Activated CD4-positive, alpha-beta T cell treated with anti-CD3 and anti-CD28 coated beads for 48 hours (primary cell): ENCODE results near the gene SS18L1.

Experiments used
- DNase-seq: peaks from one replicate; pipeline ENCODE4 v3.0.0-alpha.2; 2020

SS18L1 gene

DNA sequence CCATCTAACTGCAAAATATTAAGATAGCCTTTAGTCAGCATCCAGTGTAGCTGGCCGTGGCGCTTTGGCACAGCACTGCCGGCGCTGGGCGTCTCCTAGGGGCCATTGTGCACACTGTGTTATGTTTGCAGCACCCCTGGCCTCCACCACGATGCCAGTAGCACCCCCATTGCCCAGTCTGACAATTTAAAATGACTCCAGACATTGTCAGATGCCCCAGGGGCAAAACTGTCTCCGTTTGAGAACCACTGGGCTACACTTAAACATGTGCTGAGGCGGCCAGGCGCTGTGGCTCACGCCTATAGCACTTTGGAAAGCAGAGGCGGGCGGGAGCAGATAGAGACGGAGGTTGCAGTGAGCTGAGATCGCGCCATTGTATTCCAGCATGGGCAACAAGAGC, 33.3 kb downstream of the SS18L1 start:
- DNase-seq: no peak

DNA sequence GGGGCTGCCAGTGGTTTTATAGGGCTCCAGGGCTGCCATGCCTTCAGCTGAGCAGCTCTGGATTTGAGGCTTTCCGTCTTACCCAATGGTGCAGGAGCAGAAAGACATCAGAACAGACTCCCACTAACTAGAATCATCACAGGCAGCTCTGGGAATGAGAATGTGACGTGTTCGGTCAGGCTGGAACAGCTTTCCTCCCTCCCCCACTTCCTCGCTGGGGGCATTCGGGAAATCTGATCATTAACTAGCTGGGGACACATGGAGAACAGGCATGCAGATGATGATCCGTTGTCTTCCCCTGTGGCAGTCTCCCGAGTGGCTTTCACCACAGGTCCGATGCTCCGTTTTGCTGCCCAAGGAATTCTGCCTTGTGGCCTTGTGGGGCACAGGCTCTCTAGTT, 33.7 kb downstream of the SS18L1 start:
- no peak for DNase-seq

DNA sequence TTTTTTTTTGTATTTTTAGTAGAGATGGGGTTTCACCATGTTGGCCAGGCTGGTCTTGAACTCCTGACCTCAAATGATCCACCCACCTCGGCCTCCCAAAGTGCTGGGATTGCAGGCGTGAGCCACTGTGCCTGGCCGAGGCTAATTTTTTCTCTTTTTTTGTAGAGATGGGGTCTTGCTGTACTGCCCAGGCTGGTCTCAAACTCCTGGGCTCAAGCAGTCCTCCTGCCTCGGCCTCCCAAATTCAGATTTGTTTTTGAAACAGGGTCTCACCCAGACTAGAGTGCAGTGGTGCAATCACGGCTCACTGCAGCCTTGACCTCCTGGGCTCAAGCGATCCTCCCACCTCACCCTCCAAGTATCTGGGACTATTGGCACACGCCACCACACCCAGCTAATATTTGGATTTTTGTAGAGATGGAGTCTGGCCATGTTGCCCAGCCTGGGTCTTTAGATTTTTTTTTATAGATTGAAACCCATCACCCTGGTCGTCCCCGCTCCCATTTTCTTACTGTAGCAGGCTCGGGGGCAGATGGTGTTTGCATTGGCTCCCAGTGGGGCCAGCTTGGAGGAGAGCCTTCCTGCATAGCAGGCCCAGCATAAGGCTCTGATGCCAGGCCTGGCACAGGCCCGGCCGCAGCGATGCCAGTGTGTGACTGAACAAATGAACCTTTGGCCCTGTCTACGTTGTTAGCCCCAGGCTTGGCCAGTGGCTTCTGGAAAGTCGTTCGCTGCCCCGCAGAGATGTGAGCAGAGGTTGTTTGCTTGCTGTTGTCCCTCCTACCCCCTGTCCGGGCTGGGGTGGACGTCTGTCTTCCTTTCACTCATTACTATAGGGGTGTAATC, 35.0 kb downstream of the SS18L1 start:
- DNase-seq: no peak

DNA sequence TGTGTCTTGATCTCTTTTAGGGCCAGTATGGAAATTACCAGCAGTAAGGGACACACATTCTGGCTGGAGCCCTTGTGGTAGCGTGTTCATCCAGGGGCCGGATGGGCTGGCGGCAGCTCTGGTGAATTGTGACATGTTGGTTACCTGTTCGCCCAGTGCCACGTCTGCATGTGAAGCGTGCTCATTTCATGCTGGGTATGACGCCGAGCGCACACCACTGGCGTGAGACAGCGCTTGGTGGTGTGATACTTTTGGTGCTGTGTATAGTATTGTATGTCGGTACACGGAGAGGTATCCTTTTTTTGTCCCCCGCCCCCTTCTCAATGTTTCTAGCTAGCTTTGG, 35.6 kb downstream of the SS18L1 start:
- no peak for DNase-seq

DNA sequence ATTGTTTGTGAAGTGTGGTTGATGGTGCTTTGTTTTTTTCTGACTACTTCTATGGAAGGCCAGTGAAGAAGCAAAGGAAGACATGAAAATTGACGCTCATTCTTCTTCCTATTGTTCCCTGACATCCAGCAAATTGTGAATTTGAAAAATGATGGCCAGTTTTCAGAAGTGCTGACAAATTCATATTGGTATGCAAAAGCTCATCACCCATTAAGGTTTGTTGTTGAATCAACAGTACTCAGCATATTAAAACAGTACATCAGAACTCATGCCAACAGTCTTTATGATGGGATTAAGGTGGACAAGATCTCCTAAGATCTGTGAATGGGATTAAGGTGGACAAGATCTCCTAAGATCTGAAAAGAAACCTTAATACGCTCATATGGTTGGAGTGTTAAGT, 38.2 kb downstream of the SS18L1 start:
- DNase-seq: no peak

GRCh38 chr20:62182469-62183425, 39.2 kb downstream of the SS18L1 start, which contains the start of gene MTG2:
MTG2 (plus strand) TSS chr20:62183028; CDS start chr20:62193421, 10,393 bp downstream.
- DNase-seq: peak; percentile 96

DNA sequence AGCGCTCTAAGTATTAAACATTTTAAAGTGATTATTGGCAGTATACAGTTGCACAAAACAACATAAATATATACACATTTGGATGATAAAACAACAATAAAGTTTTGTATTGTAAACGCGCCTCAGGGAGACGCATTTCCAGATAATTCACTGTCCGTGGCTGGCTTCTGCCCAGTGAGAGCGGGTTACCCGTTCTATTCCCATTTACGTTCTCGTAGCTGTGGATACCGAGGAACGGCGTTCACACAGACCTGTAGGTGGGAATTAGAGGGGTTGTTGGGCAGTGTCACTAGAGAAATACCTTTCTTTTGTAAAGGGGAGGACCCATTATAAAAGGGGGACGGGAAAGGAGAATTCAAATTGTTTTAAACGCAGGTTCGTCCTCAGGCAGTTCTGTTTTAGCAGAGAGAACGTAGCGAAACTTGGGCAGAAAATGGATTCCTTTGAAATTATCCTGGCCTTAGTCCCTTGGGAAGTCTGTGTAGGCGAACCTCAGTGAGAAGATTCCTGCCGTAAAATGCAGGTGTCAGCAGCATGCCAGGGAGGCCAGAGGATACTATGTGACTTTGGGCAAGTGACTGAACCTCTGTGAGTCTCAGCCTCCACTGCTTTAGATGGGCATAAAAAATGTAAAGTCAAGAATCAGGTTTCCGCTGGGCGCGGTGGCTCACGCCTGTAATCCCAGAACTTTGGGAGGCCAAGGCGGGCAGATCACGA, 40.0 kb downstream of the SS18L1 start:
- no peak for DNase-seq

DNA sequence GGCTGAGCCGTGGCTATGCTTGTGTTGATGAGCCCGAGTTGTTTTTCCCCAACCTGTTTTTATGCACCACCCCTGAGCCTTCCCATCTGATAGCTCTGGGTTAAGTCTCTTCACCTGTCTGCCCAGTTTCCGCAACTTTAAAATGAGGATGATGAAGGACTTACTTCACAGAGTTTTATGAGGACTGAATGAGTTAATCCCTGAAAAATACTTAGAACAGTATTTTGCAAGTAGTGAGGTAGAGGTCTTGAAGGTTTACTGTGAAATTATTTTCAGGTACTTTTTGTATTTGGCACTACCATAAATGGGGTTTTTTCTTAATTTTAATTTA, 42.5 kb downstream of the SS18L1 start:
- DNase-seq: no peak

- no peak for DNase-seq
Observed at GRCh38 chr20:62186887-62187866, 43.6 kb downstream of the SS18L1 start.

DNA sequence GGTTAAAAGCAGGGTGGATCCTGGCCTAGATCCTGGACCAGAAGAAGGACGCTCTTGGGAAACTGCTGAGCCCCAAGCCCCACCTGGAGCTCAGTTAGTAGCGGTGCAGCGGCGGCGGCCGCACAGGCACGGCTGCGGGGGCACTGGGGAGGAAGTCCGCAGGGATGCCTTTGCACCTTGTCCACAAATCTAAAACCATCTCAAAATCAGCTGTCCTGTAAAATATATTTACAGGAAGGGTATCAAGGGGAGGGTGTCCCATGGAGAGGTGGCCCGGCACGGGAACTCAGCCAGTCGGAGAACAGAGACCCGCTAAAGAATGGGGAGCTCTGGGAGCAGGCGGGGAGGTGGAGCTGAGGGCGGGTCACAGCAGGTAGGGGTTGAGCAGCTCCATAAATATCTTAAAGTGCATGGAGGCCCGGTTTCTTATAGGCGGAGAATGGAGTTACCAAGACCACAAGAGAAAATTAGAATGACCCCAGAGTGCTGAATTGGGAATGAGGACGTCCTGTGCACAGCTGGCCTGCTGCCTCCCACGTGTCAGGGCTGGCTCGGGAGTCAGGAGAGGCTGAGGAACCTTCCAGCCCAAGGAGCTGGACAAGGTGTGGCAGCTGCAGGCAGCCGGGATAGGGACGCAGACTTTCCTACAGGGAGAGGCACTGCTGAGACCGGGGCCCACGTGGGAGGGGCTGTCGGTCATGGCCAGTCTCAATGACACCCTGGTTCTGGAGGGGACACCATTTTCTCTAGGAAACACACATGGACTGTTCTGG, 47.3 kb downstream of the SS18L1 start:
- no peak for DNase-seq

GRCh38 chr20:62191781-62192559, 48.4 kb downstream of the SS18L1 start:
- DNase-seq: no peak

DNA sequence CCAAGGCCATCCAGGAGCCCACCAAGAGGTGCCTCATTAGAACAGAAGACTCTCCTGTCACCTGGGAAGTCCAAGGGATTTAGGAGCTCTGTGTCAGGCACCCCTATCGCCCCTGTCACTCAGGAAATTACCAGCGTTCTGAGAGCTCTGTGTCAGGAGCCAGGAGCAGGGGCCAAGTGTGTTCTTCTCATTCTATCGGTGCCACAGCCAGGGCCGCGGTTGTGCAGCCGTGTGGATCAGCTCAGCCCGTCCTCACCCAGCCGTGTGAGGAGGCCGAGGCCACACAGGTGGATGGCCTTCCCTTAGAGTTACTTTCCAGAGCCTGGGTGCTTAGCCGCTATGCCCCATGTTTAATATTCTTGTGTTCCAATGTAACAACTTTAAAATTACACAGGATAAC, 49.1 kb downstream of the SS18L1 start:
- DNase-seq: no peak

DNA sequence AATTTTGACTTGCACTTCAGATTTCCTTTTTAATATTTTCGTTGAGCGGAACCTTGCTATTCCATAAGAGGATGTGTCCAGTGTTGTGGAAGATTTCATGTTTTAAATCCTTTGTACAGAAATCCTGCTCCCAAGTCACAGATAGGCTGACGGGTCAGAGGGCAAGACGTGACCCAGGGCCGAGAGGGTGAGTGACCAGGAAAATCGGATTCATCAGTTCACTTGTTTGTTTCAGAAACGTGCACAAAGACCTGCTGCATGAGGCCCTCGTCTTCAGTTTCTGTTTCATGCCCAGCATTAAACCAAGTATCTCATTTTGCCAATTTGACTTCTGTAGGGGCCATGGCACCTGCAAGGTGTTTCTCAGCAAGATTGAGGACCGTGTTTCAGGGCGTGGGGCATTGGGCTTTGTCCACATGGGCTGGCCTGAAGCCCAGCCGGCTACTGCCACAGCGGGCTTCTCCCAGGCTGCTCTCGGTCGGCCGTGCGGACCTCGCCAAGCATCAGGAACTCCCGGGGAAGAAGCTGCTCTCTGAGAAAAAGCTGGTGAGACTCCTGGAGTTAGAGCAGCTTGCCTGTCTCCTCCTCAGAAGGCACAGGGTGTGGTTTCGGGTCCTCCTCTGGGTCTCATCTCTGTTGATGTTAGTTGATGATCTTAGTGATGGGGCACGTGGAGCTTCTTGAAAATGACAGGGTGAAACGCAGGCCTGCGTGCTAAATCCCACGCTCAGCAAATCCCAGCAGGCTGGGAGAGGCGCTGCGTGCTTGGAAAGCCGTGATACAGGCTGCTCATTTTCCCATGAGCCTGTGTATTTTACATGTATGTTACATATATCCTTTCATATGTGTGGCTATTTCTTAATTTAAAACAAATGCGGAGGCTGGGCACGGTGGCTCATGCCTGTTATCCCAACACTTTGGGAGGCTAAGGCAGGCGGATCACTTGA, 49.8 kb downstream of the SS18L1 start:
- DNase-seq: no peak

- DNase-seq: no peak
Observed at GRCh38 chr20:62195075-62195405, 51.5 kb downstream of the SS18L1 start.

- no peak for DNase-seq
Observed at GRCh38 chr20:62195736-62196135, 52.2 kb downstream of the SS18L1 start.

DNA sequence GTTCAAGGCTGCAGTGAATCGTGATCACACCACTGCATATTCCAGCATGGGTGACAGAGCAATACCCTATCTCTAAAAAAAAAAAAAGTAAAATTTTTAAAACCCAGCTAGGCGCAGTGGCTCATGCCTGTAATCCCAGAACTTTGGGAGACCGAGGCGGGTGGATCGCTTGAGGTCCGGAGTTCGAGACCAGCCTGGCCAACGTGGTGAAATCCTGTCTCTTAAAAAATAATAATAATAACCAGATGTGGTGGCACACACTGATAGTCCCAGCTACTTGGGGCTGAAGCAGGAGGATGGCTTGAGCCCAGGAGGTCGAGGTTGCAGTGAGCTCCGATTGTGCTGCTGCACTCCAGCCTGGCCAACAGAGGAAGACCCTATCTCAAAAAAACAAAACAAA, 52.7 kb downstream of the SS18L1 start:
- no peak for DNase-seq

DNA sequence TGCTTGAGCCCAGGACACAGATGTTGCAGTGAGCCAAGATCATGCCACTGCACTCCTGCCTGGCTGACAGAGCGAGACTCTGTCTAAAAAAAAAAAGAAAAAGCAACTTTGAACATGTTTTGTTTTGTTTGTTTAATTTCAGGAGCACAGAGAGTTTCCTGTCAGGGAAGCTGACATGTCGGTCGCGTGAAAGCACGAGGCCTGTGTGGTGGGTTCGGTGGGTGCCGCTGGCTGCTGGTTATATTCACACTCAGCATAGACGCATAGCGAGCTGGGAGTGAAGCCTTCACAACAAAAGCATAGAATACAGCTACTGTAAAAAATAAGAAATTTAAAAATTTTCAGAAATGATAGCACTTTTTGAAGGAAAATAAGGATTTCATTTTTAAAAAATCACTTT, 53.7 kb downstream of the SS18L1 start:
- no peak for DNase-seq

- no peak for DNase-seq
Observed at GRCh38 chr20:62197801-62198200, 54.2 kb downstream of the SS18L1 start.

DNA sequence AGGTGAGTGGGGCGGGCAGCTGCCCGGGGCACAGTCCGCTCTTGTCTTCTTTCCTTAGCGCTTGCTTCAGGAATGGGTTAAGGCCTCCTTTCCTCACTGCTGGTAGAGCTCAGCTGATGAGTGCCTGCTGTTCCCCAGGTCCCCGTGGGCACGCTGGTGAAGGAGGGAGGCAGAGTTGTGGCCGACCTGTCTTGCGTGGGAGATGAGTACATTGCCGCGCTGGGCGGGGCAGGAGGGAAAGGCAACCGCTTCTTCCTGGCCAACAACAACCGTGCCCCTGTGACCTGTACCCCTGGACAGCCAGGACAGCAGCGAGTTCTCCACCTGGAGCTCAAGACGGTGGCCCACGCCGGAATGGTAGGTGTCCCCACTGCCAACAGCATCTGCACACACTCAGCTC, 54.9 kb downstream of the SS18L1 start:
- DNase-seq: no peak
